Hematopoietic multipotent progenitor cell treated with erythropoietin and hydrocortisone succinate and interleukin-3 and kit ligand, for 4 days (in vitro differentiated cells): Measurements from ENCODE around the gene HAP1.

Experiments
- DNase-seq: peaks from one replicate; pipeline ENCODE4 v3.0.0-alpha.2; 2015

Gene HAP1

GRCh38 chr17:41762391-41762790, 27.9 kb upstream of the HAP1 start:
- DNase-seq, result no peak

DNA sequence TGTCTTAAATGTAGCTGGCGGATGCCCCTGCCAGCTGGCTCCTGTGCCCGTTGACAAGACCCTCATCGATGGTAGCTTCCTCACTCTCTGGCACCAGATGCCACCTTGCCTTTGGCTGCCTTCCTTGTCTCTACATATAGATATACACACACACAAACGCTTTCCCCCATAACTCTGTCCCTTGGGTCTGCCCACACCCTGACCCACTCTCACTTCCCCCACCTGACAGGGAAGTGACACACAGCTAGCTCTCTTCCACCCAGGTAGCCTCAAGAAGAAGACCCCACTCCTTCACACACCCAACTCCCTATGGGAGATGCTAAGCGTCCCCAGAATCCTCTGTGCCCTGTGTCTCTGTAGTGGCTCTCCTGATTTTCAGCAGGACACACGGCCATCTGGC, 26.4 kb upstream of the HAP1 start:
- DNase-seq, result no peak

DNA sequence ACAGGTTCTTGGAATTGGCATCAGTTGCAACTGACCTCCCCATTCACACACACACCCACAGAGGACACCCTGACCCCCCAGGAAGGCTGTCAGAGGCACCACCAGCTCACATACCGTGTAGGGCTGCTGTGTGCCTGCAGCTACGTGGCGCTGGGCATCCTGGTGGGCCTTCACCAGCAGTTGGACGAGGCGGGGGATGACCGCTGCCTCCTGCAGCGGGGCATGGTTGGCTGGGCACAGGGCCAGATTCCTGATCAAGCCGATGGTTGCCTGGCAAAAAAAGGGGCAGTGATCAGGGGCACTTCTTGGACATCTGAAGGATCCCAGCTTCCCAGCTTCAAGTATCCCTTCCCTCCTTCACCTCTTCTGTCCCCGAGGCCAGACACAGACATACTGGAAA, 24.2 kb upstream of the HAP1 start:
- DNase-seq, result no peak

- no peak for DNase-seq
Measured at GRCh38 chr17:41754066-41754465, 19.6 kb upstream of the HAP1 start.

DNA sequence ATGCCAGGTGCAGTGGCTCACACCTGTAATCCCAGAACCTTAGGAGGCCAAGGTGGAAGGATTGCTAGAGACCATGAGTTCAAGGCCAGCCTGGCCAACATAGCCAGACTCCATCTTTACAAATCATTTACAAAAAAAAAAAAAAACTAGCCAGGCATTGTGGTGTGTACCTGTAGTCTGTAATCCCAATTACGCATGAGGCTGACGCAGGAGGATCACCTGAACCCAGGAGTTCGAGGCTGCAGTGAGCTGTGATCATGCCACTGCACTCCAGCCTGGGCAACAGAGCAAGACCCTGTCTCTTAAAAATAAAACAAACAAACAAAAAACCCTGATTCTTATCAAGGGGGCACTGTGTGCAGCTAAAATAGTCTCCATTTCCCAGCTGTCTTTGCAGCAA, 16.8 kb upstream of the HAP1 start:
- no peak for DNase-seq

DNA sequence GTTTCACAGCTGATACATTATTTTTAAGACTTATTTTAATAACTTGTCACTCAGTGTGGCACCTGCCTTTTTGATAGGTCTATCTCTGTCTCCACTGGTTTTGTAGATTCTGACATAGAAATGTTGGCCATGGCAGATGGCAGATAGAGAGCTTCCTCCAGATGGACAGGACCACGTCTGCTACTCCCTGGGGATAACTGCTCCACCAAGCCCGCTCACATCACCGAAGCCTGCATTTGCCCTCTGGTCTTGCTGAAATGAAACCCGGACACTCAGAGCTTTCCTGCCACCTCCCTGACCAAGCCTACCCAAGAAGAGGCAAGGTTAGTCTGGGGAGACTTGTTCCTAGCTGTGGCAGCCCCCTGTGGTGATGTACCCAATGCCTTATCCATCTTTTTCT, 16.4 kb upstream of the HAP1 start:
- no peak for DNase-seq

- DNase-seq, result no peak
Measured at GRCh38 chr17:41748275-41748674, 13.8 kb upstream of the HAP1 start.

GRCh38 chr17:41741709-41742108, 7.3 kb upstream of the HAP1 start:
- no peak for DNase-seq

DNA sequence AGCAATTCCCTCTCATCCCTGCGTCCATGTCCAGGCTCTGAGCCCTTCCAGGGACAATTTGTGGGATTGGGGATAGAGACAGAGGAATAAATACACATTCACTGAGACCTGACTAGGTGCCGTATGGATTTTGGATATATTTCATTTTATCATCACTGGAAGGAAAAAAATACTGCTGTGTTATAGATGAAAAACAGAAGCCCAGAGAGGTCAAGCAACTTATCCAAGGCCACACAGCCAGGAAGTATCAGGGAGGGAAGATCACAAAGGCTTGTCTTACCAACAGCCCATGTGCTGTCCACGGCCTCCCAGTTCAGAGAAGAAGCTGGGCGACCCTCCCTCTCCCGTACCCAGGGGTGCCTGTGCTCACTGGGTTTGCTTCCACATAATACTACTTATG, 6.1 kb upstream of the HAP1 start:
- DNase-seq, result no peak

DNA sequence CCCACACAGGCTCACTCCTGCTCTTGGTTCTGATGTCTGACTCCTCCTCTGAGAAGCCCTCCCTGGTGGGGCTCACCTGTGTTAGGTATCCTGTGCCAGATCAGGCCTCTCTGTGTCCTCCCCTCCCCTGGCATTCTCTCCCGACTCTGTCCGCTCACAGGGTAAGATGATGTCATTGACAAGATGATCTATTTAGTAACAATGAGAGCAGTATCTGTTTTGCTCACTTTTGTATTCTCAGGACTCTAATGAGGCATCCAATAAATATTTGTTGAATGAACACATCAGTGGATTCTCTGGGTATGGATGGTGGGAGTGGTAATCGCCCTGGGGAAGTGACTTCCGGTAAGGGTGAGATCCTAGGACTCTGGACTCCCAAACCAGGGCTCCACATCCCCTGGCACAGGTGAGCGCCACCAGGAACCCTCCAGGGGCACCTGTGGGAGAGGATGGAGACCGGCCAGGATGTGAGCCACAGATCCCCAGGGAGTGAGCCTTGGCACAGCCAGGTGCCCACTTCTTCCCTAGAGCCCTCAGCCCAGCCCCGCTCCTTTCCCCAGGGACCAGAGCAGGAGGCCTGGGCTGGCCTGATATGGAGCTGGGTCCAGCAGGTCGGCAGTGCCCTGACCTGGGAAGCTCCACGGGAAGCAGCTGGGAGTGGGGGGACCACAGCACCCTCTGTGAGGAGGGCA, 5.4 kb upstream of the HAP1 start:
- DNase-seq, result no peak

- DNase-seq, result no peak
Measured at GRCh38 chr17:41738801-41739112, 4.3 kb upstream of the HAP1 start.

DNA sequence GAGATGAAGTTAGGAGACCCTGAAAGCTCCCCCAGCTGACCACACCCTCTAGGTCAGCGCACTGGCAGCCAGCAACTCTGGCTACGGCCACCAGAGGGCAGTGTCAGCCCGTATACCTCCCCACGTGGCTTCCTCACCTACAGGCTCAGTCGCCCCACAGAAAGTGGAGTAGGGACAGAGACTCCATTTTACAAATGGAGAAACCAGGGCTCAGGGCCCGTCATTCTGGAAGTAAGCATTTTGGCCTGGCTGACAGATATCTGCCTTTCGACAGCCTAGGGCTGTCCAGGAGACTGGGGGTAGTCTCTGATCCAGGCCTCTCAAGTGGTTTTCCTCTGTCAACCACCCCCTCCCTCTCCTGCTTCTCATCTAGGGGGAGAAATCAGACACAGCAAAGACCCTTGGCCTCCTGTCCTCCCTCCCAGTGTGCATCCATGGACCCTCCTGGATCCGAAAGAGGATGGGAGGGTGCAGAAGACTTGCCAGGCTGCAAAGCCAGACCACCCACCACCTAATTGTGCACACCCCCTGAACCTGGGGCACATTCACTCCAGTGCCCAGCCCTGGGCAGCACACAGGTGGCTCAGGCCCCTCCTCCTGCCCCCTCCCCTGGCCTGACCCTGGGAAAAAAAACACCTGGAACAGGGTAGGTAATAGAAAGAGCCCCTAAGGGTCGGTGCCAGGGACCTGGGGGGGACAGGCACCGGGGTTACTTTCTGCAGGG, 3.8 kb upstream of the HAP1 start:
- peak; percentile 91 for DNase-seq

DNA sequence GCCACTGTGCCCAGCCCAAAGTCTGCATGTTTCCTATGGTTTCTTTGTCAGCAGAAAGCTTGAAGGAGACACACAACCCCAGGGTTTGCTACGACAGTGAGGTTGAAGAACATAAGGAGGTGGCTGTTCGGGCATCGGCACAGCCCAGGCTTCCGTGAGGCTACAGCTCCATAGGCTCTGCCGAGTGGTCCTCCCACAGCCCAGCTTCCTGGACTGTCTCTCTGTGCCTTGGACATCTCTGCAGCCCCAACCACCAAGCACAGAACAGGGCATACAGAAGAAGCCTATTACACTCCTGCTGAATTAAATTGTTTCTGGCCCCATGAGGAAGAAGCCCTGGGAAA, 3.2 kb upstream of the HAP1 start:
- DNase-seq, result no peak

DNA sequence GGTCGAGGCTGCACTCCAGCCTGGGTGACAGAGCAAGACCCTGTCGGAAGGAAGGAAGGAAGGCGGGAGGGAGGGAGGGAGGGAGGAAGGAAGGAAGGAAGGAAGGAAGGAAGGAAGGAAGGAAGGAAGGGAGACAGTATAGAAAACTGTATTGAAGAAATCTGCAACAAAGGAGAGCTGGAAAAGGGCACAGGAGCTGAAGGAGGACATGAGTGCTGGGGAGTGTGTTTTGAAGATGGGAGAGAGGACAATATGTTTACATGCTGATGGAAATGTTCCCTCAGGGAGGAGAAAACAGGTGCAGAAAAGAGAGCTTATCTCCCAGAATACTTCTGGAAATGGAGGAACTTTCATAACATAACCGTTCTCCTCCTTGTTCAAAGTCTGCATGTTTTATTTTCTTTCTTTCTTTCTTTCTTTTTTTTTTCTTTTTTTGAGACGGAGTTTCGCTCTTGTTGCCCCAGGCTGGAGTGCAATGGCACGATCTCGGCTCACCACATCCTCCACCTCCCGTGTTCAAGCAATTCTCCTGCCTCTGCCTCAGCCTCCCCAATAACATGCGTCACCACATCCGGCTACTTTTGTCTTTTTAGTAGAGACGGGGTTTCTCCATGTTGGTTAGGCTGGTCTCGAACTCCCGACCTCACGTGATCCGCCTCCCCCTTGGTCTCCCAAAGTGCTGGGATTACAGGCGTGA, 2.7 kb upstream of the HAP1 start:
- DNase-seq, result no peak

- DNase-seq, result no peak
Measured at GRCh38 chr17:41735744-41736143, 1.3 kb upstream of the HAP1 start.

GRCh38 chr17:41734949-41735313, 488 bp upstream of the HAP1 start:
- no peak for DNase-seq

GRCh38 chr17:41733348-41734138, 900 bp downstream of the HAP1 start:
- no peak for DNase-seq

DNA sequence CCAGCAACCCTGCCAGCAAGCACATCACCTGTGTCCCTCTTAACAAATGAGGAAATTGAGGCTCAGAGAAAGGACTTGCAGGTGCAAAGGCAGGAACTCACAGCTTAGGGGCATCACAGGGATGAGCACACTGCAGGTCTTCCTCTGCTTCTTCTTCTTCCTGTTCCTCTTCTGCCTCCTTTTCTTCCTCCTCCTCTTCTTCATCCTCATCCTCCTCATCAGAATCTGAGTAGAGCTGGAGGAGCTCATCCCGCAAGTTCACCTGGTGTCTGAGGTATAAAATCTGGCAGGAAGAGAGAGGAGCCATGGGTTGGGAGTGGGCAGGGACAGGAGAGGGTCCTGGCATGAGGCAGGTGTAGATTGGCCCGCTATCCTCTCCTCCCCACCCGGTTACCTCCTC, 2.6 kb downstream of the HAP1 start:
- no peak for DNase-seq

- no peak for DNase-seq
Measured at GRCh38 chr17:41730479-41730878, 4.0 kb downstream of the HAP1 start.

- no peak for DNase-seq
Measured at GRCh38 chr17:41728056-41728455, 6.4 kb downstream of the HAP1 start.

DNA sequence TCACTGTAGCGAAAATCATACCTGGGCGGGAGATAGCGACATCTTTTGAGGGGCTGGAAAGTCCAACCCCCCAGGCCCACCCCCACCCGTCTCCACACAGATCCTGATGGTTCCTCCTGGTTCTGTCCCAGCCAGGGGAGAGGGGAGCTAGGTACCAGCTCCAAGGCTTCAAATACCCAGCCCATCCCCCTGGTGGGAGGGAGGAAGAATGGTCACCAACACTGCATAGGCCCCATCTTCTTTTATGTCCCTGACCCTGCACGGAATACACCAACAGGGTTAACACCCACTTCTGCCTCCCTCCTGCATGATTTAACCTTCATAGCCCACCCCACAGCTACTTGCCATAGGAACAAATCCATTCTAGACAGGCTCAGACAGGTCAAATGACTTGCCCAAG, 9.3 kb downstream of the HAP1 start:
- DNase-seq, result no peak

DNA sequence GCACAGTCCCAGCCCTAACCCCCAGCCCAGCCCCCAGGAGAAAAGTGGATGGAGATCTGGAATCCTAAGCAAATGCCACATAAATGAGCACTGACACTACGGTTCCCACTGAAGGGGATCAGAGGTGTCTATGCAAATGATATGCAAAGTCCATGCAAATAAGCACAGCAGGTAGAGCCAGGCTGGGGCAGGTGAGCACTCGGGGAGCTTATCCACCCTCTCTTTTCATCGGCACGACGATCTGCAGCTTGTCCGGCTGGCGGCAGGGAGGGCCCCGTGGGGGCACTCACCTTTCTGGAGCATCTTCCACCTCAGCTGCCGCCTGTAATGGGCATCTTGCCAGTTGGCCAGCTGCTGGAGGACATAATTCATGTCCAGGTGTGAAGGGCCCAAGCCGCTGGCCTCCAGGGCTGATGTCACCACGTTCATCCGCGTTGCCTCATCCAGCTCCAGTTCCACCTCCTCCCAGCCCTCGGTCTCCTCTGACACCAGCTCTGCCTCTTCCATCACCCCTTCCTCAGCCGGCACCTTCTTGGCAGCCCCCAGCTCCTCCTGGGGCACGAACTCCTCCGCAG, 9.9 kb downstream of the HAP1 start:
- DNase-seq, result no peak

- no peak for DNase-seq
Measured at GRCh38 chr17:41723801-41724475, 10.5 kb downstream of the HAP1 start.
